Endothelial cell of umbilical vein (primary cell): ENCODE measurements around the gene TLE7. TPM values are rescaled to one million over a fixed set of nuclear protein-coding genes. Genes with fewer than 3 reads are reported as not detected.

ENCODE experiments used
- BruUV-seq: library from RNA; stranded (reverse); fragments of 400-500 nt; replicated peaks from 2 replicates; lab custom pipeline; 2021; lab: Mats Ljungman, UMichigan
- CTCF ChIA-PET: fragments of 300-600, 350-600 bp; sonication (Branson Sonifier 250); formaldehyde crosslinking; loops from one replicate; lab custom pipeline; 2021; ENCODE audit warnings: antibody characterized with exemption, inconsistent platforms; lab: Charles Lee
- POLR2A ChIA-PET: fragments of 300-600, 350-600 bp; sonication (Branson Sonifier 250); formaldehyde crosslinking; loops from one replicate; lab custom pipeline; 2021; ENCODE audit warnings: antibody characterized with exemption, inconsistent platforms; lab: Charles Lee
- DNase-seq: peaks from one replicate; pipeline ENCODE4 v3.0.0-alpha.2; 2011; ENCODE audit warnings: low read depth, low spot score
- FAIRE-seq: peaks from 2 replicates; lab custom pipeline; 2011; peaks lifted over from hg19 to GRCh38; lab: Jason Lieb, UNC
- H2AFZ ChIP-seq: 2 replicates; pipeline ENCODE4 v1.6.0; 2012; ENCODE audit warnings: low read depth, low read length, control low read depth, inconsistent platforms
- H3K27ac ChIP-seq: 2 replicates; pipeline ENCODE4 v1.5.1; 2011; ENCODE audit warnings: low read depth, mild to moderate bottlenecking, control low read depth, low read length, moderate library complexity; ENCODE audit not compliant: insufficient read depth
- H3K27me3 ChIP-seq, 2 experiments: 2 replicates each; pipeline versions ENCODE4 v1.6.0 to v1.6.1; 2011; ENCODE audit warnings: low read length in 2 of 2, mixed read lengths in 1 of 2; ENCODE audit not compliant: control insufficient read depth in 2 of 2, insufficient read depth in 2 of 2
- H3K36me3 ChIP-seq, 2 experiments: 2 replicates in 1 of 2; 3 replicates in 1 of 2; pipeline ENCODE4 v1.5.1; 2011; ENCODE audit warnings: low read length in 2 of 2, mild to moderate bottlenecking in 1 of 2, moderate library complexity in 1 of 2; ENCODE audit not compliant: control insufficient read depth in 2 of 2, insufficient read depth in 2 of 2; ENCODE audit errors: extremely low read depth in 1 of 2
- H3K4me1 ChIP-seq: 3 replicates; pipeline ENCODE4 v1.5.1; 2011; ENCODE audit warnings: mild to moderate bottlenecking, low read length; ENCODE audit not compliant: control insufficient read depth, insufficient read depth; ENCODE audit errors: extremely low read depth
- H3K4me2 ChIP-seq: 2 replicates; pipeline ENCODE4 v1.6.1; 2011; ENCODE audit warnings: low read length, control low read depth, mixed read lengths; ENCODE audit not compliant: insufficient read depth
- H3K4me3 ChIP-seq, 3 experiments: fragments of 200-600 bp in 1 of 3; sonication (generic), shearing (Covaris generic) in 1 of 3; replicated peaks in 1 of 3; 2 replicates each; pipeline ENCODE4 v1.5.1; 2011 to 2016; ENCODE audit warnings: control low read depth in 3 of 3, low read length in 3 of 3, mild to moderate bottlenecking in 2 of 3, inconsistent platforms in 1 of 3, low read depth in 1 of 3, moderate library complexity in 1 of 3; ENCODE audit not compliant: insufficient read depth in 1 of 3
- H3K79me2 ChIP-seq: 2 replicates; pipeline ENCODE4 v1.6.0; 2012; ENCODE audit warnings: low read length, inconsistent platforms; ENCODE audit not compliant: control insufficient read depth, insufficient read depth
- H3K9ac ChIP-seq: replicated peaks from 2 replicates; pipeline ENCODE3; 2011; ENCODE audit warnings: low read length, control low read depth; ENCODE audit not compliant: insufficient read depth; ENCODE audit errors: extremely low read depth
- H3K9me1 ChIP-seq: replicated peaks from 3 replicates; pipeline ENCODE4 v1.6.0; 2011; ENCODE audit warnings: mild to moderate bottlenecking, low read length; ENCODE audit not compliant: control insufficient read depth, insufficient read depth; ENCODE audit errors: extremely low read depth
- H3K9me3 ChIP-seq: replicated peaks from 2 replicates; pipeline ENCODE4 v1.5.1; 2012; ENCODE audit warnings: low read length, inconsistent platforms; ENCODE audit not compliant: control insufficient read depth, insufficient read depth
- H4K20me1 ChIP-seq: replicated peaks from 2 replicates; pipeline ENCODE3; 2011; ENCODE audit warnings: mild to moderate bottlenecking, low read length; ENCODE audit not compliant: control insufficient read depth, insufficient read depth; ENCODE audit errors: extremely low read depth
- CTCF ChIP-seq, 2 donors: IDR thresholded peaks; 1 replicate in 1 of 2; 2 replicates in 1 of 2; pipeline ENCODE4 v1.5.1; 2011; ENCODE audit warnings: low read length in 2 of 2, mild to moderate bottlenecking in 2 of 2, moderate library complexity in 2 of 2, control low read depth in 1 of 2, inconsistent platforms in 1 of 2, low read depth in 1 of 2; ENCODE audit not compliant: insufficient read depth in 1 of 2; ENCODE audit errors: extremely low read depth in 1 of 2
- EZH2 ChIP-seq: IDR thresholded peaks from 2 replicates; pipeline ENCODE4 v1.6.1; 2012; ENCODE audit warnings: borderline replicate concordance, low read depth, mild to moderate bottlenecking, moderate library complexity, low read length, inconsistent platforms; ENCODE audit not compliant: severe bottlenecking
- FOS ChIP-seq: IDR thresholded peaks from 2 replicates; pipeline ENCODE4 v1.6.1; 2011; ENCODE audit warnings: mild to moderate bottlenecking, low read length, moderate library complexity, borderline replicate concordance; ENCODE audit not compliant: insufficient read depth
- GATA2 ChIP-seq: IDR thresholded peaks from 2 replicates; pipeline ENCODE4 v1.7.0; 2011; ENCODE audit warnings: low read depth, mild to moderate bottlenecking, moderate library complexity, mixed read lengths, low read length; ENCODE audit not compliant: insufficient read length, insufficient read depth
- JUN ChIP-seq: IDR thresholded peaks from 2 replicates; pipeline ENCODE4 v1.6.1; 2011; ENCODE audit warnings: borderline replicate concordance, low read depth; ENCODE audit not compliant: insufficient read length, insufficient read depth
- MAX ChIP-seq: IDR thresholded peaks from 2 replicates; pipeline ENCODE4 v1.6.1; 2011; ENCODE audit not compliant: insufficient read depth, insufficient read length
- MYC ChIP-seq: IDR thresholded peaks from one replicate; pipeline ENCODE4 v1.6.1; 2011; ENCODE audit warnings: mild to moderate bottlenecking, low read depth, low read length
- POLR2A ChIP-seq: IDR thresholded peaks from 2 replicates; pipeline ENCODE4 v1.6.1; 2012; ENCODE audit warnings: low read depth, mild to moderate bottlenecking, control low read depth, low read length
- POLR2AphosphoS5 ChIP-seq: IDR thresholded peaks from 2 replicates; pipeline ENCODE4 v1.6.1; 2012; ENCODE audit warnings: low read depth, mild to moderate bottlenecking, control low read depth, low read length, moderate library complexity; ENCODE audit not compliant: insufficient read depth
- dilution Hi-C: fragments of 300-500 bp; cut with MboI; formaldehyde crosslinking; loops from one replicate; pipeline ENCODE4 v1.15.0; 2019; ENCODE audit warnings: low sequenced_read_pairs; ENCODE audit not compliant: extremely low pct_ligation_motif_present
- intact Hi-C: fragments of 100-400 bp; cut with micrococcal nuclease; formaldehyde crosslinking; loops from one replicate; pipeline ENCODE4 v1.10.0; 2022
- polyA plus RNA-seq, 4 experiments: library from polyadenylated mRNA; depleted of rRNA in 3 of 4; stranded (reverse) in 3 of 4; unstranded in 1 of 4; fragments of >200 nt; gene quantifications; 2 replicates each; pipeline versions ENCODE4 v1.2.1 to v1.2.3, GENCODE V29; 2011 to 2012; ENCODE audit warnings: missing spikeins in 1 of 4
- total RNA-seq: library from RNA; stranded (reverse); gene quantifications from 2 replicates; pipeline ENCODE4 v1.2.3, GENCODE V29; 2021

TLE7 gene
- total and polyA plus RNA-seq, 2 donors (not counting 3 experiments of a cell fraction or from before 2014, with no cell fraction given), result not detected

GRCh38 chr16:71436473-71436872 lies 5.4 kb downstream of the TLE7 start:
- DNase-seq (no peak), FAIRE-seq (no peak)
- Histone ChIP-seq H3K9me1 (no peaks in the 10 kb centered on the region), H2AFZ (no peak overlapping the region), H4K20me1 (no peaks in the 10 kb centered on the region), H3K27ac (no peak overlapping the region), H3K4me1 (no peaks in the 10 kb centered on the region), H3K4me2 (no peak overlapping the region), H3K9ac (no peak overlapping the region), H3K27me3 (no peaks in the 10 kb centered on the region), H3K79me2 (no peaks in the 10 kb centered on the region), H3K9me3 (no peaks in the 10 kb centered on the region), H3K36me3 (no peaks in the 10 kb centered on the region), H3K4me3 (no peak overlapping the region)
- POLR2A ChIA-PET, result no interaction called here
- BruUV-seq, result no TSS peak
- no peak for TF ChIP-seq GATA2
- TF ChIP-seq POLR2AphosphoS5, result no peak
- no peak for TF ChIP-seq MYC
- no peak for TF ChIP-seq CTCF (IDR thresholded peaks at IDR 0.05; ENCODE audit: extremely low read depth in 1 of 2, insufficient read depth in 1 of 2, low read depth in 1 of 2, low read length in 2 of 2)
- TF ChIP-seq MAX, result no peak
- TF ChIP-seq JUN, result no peak
- TF ChIP-seq POLR2A, result no peak
- TF ChIP-seq EZH2, result no peak
- no peak for TF ChIP-seq FOS
- CTCF ChIA-PET, result interaction anchor here (2.2 kb wide), 1 partner anchor 63 kb away, joined by 8 read pairs; no protein-coding TSS in a partner anchor
- intact Hi-C loops (no loop called here), dilution Hi-C loops (no loop called here)
